NCI-H1694 treated with DMSO at 0.1 percent for 48 hours (cell line): ENCODE results near the gene TTC23L.

Experiments
- DNase-seq: peaks from one replicate; lab custom pipeline; 2025; lab: John Stamatoyannopoulos, UW

Gene TTC23L

DNA sequence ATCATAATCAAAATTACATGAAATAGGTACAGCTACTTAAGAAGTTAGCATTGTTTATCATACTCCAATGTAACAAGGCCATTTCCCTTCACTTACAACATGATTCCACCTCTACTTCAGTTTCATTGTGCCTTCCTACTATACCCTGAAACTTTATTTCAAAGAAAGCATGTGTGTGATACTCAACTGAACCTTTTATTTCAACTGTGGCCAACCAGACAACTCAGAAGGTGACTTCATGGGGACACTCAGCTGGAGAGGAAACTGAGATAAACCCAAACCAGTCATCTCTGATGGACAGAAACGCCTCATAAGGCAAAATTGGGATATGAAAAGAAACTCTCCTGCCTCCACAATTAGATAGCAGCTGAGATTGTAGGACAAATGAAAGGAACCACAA, 5.9 kb upstream of the TTC23L start:
- no peak for DNase-seq

DNA sequence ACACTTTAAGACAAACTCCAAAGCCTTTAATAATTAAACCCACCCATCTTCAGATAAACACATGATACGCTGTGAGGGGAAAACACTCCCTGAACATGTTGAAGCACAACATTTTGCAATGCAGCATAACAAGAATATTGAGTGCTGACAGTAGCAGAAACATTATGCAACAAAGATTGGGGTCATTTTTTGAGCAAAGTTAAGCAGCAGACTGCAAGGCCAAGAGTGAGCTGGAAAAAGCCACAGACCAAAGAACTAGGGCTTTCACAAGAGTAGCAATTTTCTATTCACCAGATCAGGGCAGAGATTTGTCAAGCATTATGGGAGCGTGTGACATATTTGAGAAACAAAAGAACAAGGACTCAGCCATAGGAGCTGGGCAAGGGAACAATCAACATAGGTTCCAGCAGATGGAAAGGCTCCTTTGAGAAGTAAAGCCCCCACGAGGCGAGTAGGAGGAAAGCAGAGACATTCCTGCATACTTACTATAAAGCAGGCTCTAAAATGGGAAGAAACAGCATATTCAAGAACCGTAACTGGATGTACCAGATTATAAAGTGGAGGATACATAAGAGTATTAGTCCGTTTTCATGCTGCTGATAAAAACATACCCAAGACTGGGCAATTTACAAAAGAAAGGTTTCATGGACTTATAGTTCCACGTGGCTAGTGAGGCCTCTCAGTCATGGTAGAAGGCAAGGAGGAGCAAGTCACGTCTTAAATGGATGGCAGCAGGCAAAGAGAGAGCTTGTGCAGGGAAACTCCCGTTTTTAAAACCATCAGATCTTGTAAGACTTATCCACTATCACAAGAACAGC, 4.8 kb upstream of the TTC23L start:
- DNase-seq, result no peak

DNA sequence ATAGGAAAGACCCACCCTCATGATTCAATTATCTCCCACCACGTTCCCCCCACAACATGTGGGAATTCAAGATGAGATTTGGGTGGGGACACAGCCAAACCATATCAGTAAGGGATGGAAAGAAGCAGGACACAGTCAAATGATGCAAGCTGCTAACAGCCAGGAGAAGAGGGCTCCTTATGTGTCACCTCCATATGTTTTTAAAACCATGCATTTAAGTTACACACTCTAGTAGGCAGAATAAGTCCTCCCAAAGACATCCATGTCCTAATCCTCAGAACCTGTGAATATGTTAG, 4.2 kb upstream of the TTC23L start:
- DNase-seq, result no peak

DNA sequence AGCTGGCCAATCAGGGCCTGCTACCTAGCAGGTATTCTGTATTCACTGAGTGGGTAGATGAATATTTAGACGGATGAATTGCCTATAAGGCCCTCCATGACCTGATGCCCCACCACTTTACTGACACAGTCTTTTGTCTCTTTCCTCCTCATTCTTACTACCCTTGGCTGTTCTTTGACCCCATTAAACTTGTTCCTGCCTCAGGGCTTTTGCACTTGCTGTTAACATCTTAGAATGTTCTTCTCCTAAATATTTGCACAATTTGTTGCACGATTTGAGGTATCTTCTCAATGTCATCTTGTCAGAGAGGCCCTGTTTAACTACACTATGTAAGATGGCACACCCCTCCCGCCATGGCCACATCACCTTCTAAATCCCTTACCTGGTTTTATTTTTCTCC, 3.3 kb upstream of the TTC23L start:
- DNase-seq, result no peak

DNA sequence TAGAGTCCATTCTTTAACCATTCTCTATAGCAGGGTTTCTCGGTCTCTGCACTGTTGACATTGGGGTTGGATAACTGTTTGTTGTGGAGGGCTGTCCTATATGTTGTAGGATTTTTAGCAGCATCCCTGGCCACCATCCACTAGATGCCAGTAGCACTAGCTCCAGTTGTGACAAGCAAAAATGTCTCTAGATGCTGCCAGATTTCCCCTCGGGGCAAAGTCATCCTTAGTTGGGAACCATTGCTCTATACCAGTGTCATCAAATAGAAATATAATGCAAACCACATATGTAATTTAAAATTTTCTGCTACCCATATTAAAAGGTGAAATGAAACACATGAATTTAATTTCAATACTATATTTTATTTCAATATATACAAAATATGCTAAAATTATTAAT, 2.9 kb downstream of the TTC23L start:
- no peak for DNase-seq

DNA sequence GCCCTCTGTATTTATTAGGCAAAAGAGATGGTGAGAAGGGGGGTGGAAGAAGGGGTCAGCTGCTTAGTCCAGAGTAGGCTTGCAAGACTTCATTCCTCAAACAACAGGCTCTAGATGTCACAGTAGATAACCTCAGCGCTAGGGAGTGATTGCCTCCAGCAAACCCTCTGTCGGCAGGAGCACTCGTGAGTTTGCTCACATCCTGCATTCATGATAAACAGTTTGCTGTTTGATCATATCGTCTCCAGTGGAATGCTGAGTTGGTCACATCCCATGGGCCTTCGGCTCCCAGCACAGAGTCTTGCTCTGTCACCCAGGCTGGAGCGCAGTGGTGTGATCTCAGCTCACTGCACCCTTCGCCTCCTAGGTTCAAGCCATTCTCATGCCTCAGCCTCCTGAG, 3.6 kb downstream of the TTC23L start:
- DNase-seq, result no peak

DNA sequence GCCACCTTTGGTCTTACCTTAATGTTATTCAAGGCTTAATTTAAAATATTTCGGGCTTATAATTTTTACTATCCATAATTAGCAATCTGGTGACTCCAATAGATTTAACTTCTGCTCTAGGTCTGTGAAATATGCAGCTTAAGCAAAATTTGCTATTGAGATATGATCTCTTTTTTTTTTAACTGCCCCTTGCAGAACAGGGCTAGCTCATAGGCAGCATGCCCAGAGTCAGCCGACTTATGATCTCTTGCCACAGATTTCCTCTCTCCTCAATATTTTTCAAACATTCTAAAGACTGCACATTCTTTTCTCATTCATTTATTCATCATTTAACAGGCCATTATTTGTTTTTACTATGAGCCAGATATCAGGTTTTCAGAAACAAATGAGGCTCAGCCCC, 4.5 kb downstream of the TTC23L start:
- DNase-seq, result no peak

DNA sequence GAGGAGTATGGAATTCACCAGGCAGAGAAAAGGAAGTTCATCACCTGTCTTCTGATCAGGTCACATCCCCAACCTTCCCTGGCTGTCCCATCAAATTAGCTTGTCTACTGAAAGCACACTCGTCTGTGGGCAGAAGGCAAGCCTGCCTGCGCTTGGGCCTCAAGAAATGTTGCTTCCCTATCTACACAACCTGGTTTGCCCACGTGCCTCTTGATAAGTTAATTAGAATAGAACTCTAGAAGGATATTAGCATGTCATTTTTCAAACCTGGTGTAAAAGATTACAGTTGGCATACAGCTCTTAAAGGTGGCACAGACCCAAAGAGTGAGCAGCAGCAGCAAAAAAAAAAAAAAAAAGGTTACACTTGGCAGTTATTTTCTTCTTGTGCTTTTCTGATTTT, 5.1 kb downstream of the TTC23L start:
- no peak for DNase-seq

DNA sequence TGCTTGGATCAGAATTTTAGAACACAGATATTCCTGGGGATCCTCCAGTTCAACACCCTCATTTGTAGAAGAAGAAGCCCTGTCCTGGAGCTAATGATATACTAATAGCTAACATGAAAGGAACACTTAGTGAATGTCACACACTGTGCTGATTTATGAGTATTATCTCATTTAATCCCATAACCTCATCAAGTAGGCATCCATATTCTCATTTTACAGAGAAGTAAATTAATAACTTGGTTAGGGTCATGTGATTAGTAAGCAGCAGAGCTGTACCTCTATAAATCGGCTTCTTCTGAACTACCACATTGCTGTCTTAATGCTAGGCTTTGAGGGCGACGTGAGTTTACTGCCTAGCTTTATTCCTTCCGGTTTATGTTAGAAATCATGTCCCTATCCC, 6.0 kb downstream of the TTC23L start:
- no peak for DNase-seq

DNA sequence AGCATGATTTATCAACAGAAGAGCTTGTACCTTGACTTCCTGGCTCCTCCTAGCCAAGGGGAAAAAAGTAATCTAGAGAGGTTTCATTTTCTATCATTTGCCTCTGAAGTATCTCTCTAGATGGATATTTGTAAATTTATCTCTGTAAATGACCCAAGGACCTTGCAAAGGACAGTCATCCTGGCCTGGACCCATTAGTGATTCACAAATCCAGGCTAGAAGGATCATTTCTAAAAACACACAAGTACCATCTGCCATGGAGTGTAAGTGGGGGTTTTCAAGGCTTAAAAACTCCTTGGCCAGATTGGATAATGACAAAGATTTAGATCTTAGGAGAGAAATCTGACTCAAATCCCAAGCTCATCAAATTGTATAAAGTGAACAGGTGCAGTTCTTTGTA, 8.1 kb downstream of the TTC23L start:
- DNase-seq, result no peak

DNA sequence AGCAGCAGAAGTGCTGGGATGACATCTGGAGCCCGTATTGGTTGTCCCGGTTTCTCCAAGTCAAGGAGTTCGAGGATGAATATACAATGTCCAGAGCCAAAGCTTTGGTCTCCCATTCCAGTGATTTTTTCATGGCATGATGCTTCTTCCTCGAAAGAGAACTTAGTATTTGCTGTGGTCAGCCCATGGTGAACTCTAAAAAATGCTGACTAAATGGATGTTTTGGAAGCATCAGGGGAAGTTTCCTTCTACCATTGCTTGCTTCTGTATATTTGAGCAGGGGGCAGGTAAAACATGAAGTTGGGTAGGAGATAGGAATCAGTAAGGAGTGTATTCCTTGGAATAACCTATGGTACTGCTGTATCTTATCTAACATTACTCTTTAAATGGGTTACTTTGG, 8.6 kb downstream of the TTC23L start:
- no peak for DNase-seq

DNA sequence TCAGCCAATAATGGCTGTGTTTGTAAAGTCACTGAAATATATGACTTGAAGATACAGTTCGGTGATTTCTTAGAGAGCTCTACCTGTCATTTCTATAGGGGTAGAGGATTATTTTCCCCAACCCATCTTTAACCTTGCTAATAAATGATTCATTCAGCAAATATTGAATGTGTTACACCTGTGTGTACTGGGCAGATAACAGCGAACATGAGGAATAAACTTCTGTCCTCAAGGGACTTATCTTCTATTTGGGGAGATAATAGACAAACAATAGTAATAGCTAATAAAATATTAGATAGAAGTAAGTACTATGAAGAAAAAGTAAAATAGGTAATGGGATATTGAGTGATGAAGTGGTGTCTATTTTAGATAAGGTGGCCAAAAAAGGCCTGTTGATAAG, 9.3 kb downstream of the TTC23L start:
- no peak for DNase-seq

DNA sequence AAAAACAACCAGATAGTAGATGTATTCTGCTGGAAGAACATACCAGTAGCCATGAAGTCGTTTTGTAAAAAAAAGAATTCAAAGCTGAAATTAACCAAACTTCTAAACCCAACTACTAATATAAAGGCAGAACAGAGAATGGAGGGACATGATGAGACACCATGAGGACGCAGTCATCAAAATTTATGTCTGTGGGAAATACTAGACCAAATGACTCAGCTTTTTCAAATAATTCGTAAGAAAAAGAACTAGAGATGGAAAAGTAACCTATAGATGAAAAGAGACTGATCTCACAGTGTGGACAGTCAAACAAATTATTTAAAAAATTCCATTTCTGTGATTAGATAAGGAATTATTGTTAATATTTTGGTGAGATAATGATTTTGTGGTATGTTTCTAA, 10.3 kb downstream of the TTC23L start:
- DNase-seq, result no peak

DNA sequence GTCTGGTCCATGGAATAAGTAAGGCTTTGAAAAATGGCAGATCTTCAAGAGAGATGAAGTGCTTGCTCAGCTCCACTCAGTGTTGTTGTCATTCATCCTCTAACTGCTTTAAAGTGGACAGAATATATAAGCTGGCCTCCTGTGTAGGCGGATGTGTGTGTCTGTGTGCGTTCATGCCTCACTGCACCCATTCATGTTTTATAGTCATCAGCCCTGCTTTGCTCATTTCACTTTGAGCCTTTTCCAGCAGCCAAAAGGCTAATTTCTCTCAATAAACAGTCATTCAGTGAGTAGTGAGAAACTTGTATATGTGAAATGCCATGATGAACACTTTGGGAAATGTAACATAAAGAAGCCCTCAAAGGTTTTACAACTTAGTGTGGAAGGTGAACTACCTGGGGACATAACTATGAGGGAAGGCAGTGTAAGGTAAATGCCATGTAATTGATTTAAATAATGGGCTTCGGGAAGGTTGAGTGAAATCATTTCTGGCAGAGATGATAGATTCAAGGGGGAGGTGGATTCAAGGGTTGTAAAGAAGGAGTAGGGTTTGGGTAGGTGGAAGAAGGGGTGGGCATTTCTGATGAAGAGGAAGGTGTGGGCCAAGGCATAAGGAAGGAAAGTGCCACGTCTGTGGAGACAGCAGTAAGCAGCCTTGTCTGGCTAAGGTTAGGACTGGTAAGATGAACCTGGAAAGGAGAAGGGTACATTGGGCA, 15.7 kb downstream of the TTC23L start:
- DNase-seq, result no peak

DNA sequence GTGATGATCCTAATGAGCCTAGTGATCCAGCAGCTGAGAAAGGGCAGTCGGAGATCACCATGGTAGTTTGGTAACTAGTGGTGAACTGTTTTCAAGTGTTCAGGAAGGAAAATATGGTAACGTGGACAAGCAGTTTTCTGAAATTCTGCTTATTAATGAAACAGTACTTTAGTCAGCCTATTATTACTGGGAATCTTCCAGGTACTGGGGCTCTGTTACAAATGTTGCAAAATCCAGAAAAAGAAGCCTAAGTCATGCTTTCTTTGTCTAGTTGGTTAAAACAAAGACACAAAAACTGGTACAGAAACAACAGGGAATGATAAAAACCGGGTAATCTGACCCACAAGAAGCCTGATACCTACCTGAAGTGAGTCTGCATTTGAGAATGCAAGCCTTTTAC, 18.2 kb downstream of the TTC23L start:
- no peak for DNase-seq

DNA sequence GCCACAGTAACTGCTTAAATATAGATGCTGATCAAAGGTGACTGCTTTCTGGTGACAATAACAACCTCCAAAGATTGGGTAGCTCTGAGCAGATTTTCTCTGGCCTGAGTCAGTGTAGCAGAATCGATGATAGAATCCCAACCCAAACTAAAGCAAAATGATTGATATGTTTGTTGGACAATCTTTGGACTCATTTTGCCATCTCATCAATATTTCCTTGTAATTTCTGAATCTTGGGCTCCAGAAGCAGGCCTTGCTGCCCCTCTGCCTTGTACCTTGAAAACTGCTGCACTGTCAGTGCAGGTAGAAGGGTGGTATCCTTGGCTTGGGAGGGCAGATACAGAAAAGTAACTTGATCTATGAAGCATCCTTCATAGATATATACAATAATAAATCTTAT, 18.9 kb downstream of the TTC23L start:
- no peak for DNase-seq

DNA sequence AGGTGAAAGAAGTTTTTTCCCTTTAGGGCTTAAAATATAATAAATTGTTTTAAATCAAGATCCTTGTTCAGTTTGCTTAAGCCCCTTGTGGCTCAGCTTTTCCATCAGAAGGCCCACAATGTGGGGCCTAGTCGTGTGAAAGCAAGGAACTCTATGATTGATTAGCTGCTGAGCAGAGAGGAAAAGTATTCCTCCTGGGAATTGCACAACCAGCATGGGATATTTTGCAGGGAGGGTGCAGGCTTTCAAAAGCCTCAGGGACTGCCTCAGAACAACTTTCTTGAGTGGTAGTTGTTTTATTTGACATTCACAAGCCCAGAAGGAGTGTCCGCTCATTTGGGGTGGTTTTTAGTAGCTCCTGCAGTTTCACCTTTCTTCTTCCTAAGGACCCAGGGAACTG, 19.8 kb downstream of the TTC23L start:
- DNase-seq, result no peak

DNA sequence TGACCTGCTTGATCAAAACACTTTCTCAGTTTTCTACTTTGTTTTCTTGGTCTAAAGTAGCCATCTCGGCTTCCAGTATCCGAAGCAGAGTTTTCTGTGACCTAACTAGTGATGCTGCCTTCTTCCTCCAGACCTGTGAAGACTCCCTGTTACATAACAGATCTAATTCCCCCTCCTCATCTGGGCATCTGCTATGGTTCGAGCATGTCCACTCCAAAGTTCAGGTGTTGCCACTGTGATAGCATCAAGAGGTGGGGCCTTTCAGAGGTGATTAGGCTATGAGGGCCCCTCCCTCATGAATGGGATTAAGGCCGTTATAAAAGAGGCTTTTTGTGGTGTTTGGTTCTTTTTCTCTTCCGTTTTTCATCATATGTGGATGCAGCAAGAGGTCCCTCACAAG, 20.3 kb downstream of the TTC23L start:
- DNase-seq, result no peak

DNA sequence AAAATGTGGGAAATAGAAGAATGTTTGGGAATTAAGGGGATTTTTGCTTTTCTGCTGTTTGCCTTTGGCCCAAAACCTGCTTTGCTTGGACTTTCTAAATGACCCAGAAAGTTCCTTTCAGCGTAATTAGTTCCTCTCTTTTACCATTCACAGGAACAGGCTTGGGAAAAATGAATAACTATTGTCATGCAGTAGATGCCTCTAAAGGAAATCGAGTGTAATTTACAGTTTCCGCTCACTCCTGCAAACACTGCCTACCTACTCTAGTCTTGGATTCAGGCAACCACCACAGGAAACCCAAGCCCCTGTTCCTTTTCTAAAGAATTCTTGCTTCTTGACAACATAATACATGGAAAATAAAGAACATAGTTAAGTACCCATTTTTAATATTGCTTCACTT, 25.0 kb downstream of the TTC23L start:
- no peak for DNase-seq

DNA sequence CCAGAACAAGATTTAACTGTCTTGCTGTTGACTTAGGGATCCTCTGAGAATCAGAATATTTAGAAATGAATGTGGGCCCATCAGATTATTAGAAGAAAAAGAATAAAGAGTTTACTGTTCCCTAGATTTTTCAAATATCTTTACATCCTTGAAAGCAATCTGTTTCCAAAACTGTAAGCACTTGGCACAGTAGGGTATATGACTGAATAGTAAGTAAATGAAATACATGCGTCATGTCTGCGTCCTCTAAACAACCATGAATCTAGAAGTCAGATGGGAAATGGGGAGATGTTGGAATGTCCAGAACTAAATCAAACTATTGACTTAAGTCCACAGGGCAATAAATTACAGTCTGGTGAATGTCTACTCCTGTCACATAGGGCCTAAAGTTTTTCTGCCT, 26.1 kb downstream of the TTC23L start:
- DNase-seq, result no peak

DNA sequence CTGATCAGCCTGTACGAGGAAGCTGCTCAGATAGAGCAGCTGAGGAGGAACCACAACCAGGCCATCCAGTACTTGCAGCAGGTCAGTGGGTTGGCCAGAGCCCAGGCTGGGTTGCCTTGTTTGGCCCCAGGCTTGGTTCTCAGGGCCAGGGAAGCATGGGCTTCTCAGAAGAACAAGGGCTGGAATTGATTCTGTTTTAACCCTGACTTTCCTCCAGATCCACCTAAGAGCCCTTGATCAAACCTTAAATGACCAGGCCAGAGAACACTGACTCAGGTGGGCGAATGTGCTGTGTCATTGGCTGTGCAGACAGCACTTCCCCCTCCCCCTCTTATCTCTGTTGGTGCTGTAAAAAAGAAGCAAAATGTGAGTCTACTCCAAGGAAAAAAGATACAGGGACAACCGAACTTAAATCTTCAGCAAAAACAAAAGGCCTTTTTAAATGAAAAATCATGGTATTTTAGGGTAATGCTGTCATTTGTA, 28.1 kb downstream of the TTC23L start:
- DNase-seq, result no peak

DNA sequence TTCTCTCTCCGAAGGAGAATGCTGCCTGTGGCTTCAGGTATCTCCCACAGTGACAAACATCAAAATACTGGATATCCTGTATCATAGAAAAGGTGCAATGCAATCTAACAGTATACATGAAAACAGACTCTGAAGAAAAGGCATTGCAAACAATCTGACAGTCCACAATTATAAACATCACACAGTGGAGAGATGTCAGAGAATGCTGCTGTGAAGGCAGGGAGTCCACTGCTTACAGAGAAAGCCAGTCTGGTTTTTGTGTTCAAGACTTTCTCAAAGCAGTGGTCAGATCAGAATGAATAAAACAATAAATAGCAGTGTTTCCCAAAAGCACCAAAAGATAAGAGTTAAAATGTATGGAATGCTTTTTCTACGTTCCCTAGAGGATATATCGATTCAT, 28.7 kb downstream of the TTC23L start:
- no peak for DNase-seq

DNA sequence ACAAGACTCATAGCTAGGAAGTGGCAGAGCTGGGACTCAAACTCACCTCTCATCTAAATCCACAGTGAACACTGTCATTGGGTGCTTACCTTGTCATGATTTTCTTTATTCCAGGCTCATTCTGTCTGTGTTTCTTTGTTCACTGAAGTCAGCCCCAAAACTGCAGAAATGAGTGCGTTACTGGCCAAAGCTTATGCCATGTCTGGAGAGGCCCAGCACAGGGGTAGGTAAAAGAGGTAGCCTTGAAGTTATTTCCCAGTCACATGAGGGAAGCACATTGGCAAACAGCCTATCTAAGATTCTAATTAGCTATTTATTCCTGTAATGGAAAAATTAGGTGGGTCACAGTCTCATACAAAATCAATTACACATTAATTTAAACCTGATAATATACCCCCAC, 29.8 kb downstream of the TTC23L start:
- no peak for DNase-seq

DNA sequence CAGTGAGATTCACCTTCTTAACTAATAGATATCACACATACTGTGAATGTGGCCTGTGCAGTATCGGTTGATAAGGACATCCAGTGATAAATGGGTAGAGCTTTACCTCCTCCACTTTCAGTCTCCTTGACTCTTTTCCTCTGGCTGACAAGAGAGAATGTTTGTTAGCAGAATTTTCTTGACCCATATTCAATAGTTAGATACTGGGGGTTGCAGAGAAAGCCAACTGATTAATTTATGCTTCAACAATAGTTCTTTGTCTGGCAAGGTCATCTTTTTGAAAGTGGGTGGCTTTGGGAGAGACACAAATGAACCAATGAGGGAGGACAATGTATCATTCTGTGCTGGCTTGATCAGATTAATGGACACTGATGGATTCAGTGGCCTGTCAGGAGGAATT, 30.3 kb downstream of the TTC23L start:
- DNase-seq, result no peak
